HG02943 (cell line): ENCODE data around the gene C1orf167.
A peak's percentile ranks its signal among the peaks of the same experiment; 100 is the strongest.
"Not testable (repeated sequence)": the region's sequence is repeated elsewhere in the genome, so short reads cannot be mapped to it uniquely, and the experiment has no call there.

ENCODE experiments used
- ATAC-seq: cut with Tn5 transposase; IDR thresholded peaks from one replicate; pipeline ENCODE4 v1.9.1; 2021; ENCODE audit warnings: mild to moderate bottlenecking, low read depth, moderate library complexity; ENCODE audit not compliant: unreplicated experiment

The C1orf167 gene

DNA sequence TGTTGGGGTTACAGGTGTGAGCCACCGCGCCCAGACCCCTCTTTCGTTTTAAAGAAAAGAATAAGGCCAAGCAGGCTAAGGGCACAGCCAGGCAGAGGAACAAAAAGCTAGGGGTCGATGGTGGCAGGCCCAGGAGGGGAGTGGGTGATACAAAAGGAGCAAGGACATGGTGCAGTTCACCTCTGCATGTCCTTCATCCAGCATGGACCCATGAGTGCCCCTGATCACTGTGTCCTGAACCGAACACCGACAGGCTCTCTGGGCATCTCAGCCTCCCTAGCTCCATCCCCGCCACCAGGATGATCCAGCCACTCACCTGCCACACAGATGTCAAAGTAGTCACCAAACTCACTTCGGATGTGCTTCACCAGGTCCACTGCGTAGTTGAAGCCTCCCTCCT is 37.9 kb downstream of the C1orf167 start:
- ATAC-seq = no peak

DNA sequence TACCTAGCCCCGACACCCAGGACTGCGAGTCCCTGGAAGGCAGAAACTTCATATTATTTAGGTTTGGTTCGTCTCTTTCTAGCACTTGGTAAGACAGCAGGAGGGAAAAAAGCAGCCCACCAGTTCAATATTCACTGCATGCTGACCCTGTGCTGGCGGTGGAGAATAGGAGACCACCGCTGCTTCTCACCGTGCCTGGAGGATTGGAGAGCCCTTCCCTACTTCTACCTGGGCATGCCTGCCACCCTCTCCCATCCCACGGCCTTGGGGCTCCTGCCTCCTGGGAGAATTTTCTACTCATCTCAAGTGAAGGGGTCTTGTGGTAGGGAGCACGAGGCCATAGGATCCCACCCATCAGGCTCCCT is 38.4 kb downstream of the C1orf167 start:
- ATAC-seq = no peak

DNA sequence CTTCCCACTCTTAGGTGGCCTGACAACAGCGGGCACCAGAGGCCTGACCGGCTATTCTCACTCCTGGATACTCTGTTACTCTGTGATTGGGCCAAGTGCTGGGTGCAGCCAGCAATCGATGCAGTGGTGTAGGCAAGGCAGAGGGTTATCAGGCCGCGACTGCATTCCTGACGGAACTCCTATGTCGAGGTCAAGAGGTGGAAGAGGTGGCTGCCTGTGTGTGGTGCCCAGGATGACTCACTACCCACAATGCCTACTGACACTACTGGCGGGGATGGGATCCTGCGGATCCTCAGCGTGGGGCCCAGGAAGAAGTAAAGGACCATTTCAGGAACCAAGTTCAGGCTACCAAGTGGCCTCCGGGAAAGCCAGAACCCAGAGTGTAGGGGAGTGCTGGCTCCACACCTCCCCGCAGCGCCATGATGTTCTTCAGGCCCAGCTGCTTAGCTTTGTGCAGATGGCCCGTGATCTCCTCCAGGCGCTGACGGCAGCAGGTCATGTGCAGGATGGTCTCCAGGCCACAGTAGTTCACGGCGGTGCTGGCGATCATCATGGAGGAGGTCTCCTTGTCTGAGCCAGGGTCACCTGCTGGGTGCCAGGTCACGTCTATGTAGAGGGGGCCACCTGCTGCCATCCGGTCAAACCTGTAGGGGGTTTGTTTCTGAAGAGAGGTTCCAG is 38.9 kb downstream of the C1orf167 start:
- ATAC-seq = no peak

DNA sequence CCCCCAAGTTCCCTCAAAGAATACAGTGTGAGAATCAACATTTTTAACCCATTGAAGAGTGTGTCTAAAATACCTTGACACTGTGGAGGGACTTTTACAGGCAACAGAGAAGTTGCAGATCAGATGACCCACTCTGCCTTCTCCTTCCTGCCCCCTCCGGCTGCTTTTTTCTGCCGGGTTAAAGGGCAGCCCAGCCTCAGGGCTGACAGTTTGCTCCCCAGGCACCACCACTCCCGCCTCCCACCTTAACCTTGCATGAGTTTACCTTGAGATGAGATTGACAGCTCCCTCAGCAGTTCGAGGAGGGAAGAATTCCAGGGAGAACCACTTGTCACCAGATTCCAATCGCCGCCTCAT is 40.6 kb downstream of the C1orf167 start:
- no peak for ATAC-seq

DNA sequence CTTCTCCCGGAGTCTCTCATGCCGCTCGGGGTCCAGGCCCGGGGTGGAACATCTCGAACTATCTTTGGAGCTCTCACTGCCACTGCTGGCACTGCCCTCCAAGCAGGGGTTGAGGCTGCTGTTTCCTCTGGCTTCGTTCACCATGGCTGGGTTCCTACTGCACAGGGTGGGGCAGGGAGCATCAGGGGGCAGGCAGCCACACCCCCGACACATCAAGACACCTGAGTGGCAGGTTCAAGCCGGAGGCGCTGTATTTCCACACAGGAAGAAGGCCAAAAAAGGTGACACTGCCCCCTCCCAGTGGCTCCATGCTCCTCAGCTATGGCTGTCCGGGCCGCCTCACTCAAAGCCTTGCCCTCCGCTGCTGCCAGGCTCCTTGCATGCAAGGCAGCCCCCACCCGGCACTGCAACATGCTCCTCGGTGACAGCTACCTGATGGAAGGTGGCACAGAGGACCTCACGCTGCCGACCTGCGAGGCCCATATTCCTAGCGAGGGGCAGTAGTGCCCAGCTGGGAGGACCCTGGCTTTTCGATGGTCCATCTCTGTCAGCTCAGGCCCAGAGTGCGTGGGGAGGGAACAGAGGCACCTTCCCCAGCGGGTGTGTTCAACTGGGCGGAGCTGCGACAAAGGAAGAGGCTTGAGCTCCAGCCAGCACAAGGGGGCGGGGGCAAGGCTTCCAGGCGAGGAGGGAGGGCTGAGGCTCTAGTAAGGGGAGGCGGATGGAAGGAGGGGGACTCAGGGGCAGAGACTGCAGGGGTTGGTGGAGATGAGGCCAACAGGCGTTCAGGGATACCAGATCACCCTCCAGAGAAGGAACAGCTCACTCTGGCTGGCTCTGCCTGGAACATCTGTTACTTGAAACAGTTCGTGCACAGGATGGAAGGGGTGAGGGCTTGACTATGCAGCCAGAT is 41.2 kb downstream of the C1orf167 start:
- ATAC-seq = no peak

DNA sequence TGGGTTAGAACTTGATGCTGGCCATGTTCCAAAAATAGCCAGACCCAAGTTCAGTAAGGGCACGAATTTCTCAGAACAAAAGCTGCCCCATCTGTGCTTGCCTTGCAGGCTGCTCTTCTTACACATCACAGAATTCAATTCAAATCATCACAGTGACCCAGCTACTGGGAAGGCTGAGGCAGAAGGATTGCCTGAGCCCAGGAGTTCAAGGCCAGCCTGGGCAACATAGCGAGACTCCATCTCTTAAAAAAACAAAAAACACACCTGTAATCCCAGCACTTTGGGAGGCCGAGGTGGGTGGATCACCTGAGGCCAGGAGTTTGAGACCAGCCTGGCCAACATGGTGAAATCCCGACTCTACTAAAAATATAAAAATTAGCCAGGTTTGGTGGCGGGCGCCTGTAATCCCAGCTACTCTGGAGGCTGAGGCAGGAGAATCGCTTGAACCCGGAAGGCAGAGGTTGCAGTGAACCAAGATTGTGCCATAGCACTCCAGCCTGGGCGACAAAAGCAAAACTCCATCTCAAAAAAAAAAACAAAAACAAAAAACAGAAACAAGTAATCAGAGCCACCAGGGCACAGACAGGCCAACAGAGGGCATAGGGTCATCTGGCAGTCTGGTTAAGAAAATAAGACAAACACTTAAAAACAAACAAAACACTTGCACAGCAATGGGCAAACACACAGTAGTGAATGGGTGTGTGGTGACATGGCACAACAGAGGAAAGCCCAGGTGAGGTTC is 42.1 kb downstream of the C1orf167 start:
- not testable (repeated sequence) for ATAC-seq

DNA sequence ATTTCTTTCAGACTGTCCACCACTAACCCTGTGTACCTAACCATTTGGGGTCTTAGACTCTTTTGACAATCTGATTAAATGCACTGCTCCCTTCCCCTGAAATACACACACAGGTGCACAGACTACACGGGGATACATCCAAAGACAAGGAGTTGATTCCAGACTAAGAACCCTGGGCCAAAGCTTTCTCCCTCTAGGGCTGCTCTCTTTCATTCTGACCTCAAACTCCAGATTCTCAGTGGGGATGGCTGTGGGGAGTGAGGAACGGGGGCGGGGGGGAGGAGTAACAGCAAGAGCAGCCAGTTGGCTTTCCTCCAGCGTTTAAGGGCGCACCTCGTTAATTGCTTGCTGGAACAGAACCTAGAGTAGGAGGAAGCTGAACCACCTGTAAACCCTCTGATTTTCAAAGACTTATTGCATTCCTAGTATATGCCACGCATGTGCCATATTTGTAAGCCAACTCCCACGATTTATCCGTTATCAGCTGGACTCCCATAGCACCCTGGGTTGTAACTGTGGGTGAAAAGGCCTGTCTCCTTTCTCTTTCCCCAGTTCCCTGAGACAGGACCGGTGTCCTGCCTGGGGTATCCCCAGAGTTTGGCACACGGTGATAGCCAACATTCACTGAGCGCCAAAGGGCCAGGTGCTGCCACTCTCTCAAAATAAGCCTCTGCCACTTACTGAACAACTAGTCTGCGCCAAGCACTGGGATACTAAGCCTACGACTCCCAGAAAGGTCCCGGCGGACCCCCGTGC is 42.9 kb downstream of the C1orf167 start:
- no peak for ATAC-seq

DNA sequence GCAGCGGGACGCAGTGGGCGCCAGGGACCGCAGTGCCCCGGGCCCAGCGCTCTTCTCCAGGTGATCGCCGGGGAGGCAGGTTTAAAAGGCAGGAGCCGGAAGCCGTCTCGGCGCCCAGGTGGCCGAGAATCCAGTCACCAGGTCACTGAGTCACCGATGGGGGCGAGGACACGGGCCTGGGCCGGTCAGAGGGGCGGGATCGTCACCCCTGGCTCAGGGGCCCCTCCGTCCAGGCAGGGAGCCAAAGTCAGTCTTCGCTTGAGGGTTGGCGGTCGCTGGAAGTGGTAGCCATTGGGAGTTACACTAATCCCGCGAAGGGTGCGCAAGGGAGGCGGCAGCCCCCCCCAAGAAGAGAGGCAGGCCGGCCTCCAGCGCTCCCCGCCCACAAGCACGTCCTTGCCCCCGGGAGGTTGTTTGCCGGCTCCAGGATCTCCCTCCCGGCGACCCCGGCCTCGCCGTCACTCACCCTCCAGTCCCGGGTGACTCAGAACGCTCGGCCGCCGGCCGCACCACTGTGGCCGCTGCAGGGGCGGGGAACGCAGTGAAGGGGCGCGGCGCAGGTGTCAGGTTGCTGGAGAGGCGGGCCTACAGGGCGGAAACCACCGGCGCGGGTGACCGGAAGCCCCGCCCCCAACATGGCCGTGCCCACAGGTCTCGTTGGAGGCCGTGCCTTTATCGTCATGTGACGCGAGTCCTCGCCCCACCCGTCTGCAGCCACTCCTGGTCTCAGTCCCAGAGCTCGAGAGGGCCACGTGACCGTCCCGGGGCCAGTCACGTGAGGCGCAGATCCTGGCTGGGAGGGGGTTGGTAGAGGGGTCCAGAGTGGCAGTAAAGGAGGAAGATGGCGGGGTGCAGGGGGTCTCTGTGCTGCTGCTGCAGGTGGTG is 43.7 kb downstream of the C1orf167 start, which contains the start of the genes CLCN6 and MTHFR:
CLCN6 (plus strand) TSS at position 770 of the 885 bp plus-strand sequence; CDS start at position 842, 72 bp downstream.
MTHFR (minus strand) TSS at position 543 of the 885 bp plus-strand sequence. CDS start 2,848 bp downstream, outside the sequence.
- peak; percentile 90 for ATAC-seq

DNA sequence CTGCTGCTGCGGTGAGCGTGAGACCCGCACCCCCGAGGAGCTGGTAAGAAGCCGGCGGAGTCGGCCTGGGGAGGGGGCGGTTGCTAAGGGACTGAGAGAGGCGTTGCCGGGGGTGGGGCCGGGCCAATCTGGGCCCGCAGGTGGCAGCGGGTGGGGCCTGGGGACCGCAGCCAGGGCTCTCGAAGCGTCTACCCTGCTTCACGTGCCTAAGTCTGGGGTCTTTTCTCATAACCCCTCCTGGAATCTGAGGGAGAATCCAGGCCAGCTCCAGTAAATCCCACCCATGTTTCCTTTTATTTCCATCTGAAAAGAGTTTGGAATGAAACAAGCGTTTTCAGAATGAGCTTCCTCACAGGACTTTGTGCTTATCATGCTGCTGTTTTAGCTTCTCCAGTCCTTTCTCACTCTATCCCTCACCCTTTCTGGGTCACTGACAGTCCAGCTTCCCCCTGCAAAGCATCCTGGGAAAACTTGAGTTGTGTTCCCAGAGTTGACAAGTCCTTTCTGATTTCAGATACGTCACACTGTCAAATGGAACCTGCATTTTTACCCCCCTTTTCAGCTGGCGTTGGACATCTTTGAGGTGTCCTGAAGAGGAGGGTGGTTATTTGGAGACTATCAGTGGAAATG is 44.4 kb downstream of the C1orf167 start:
- ATAC-seq = peak; percentile 45

DNA sequence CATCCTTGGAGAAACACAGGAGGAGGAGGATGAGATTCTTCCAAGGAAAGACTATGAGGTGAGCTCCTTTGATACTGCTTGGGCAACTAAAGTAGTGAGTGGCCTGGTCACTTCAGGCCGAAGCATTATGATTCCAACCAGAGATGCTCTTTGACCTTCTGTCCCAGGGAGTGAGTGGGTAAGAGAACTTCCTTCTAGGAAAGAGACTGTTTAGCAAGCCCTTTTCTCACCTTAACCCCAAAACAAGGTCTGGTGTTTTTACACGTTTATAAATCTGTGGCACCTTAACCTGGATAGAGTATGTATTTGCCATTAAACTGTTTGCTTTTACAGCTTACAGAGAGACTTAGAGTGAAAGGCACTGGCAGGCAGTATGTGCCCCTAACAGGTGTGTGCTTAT is 45.1 kb downstream of the C1orf167 start:
- no peak for ATAC-seq

DNA sequence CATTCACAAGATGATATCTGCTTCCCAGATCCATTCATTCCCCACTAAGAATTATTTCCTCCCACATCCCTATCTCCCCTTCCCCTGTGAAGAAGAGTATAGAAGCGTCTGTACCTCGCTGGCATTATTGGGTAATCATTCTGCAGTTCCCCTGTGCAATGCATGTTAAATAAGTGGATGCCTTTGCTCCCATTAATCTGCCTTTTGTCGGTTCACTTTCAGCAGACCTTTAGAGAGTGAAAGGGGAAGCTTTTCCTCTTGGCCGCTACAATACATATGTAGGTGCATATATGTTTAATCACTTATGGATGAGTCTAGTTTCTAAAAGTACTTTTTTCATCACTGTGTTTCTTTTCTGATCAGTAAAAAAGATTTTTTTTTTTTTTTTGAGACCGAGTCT is 51.0 kb downstream of the C1orf167 start:
- no peak for ATAC-seq

DNA sequence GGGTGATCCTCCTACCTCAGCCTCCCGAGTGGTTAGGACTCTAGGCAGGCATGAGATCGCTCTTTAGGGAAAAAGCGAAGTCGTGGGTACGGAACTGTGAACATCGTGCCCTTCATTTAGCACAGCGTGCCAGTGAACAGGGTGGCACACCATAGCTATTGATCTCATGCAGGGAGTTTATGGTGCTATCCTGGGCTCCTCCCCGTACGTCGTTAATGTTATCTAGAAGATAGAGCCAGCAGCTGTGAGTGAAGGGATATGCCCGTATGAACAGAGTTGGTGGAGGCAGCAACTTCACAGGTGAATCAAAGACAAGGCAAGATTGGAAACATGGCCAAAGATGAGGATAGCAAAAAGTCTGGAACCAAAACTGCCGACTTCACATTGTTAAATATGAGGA is 55.2 kb downstream of the C1orf167 start:
- no peak for ATAC-seq

DNA sequence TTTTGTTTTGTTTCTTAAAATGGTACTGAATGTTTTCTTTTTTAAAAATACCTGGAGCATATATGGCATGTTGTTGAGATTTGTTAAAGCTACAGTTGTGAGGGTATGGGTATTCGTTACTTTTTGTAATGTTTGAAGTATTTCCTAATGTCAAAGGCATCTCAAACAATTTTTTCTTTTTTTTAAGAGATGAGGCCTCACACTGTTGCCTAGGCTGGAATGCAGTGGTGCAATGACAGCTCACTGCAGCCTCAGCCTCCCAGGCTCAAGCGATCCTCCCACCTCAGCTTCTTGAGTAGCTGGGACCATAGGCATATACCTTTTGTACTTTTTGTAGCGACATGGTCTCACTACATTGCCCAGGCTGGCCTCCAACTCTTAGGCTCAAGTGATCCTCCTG is 60.1 kb downstream of the C1orf167 start:
- ATAC-seq = no peak

DNA sequence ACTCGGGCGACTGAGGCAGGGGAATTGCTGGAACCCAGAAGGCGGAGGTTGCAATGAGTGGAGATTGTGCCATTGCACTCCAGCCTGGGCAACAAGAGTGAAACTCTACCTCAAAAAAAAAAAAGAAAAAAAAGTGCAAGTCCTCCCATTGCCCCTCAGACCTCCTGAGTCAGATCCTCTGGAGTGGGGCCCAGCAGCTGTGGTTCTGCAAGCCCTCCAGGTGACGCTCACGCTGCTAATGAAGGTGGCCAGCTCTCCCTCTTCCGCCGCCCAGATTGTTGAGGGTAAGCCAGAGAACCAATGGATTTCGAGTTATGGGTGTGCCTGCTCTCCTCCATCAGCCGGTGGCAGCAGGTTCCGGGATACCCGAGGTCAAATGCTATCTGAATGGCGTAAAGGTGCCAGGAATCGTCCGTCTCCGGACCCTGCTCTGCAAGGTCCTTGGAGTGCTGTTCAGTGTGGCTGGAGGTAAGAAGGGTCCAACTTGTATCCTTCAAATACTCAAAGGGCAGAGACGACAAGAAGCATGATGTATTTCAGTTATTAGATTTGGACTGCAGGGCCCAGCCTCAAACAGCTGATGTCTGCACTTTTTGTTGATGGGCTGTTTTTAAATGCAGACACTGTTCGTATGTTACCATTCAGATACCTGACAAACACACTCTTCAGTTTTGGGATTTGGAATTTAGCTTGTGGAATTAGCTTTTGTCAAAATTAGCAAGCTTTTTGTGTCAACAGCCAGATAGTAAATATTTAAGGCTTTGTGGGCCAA is 61.6 kb downstream of the C1orf167 start:
- no peak for ATAC-seq

DNA sequence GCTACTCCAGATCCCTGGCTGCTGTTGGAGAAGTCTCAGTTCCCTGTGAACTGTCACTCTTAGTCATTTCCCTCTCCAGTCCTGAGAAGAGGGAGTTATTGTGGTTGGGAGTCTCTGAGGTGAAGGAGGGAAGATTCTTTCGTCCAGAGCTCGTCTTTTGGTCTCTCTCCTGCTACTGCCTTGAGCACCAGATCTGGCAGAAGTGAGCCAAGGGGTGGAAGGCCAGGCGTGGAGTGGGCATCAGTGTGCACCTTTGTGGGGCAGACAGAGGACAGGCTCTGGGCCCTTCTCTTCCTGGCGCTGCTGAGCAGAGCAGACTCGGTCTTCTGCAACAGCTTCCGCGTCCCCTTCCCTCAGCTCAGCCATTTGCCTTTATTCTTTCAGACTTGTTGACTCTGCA is 63.1 kb downstream of the C1orf167 start:
- no peak for ATAC-seq

DNA sequence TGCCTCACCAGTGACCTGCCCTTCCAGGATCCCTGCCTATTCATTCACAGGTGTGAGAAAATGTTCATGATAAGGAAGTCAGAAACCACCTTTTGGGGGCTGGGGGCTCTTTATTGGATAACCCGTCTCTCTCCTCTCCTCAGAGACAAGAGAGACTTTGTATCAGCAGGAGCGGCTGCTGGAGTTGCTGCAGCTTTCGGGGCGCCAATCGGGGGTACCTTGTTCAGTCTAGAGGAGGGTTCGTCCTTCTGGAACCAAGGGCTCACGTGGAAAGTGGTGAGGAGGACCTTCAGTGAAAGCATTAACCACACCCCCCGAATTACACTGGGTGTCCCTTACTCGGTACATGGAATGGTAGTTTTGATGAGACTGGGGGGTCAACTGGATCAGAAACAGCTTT is 65.0 kb downstream of the C1orf167 start:
- ATAC-seq = no peak

DNA sequence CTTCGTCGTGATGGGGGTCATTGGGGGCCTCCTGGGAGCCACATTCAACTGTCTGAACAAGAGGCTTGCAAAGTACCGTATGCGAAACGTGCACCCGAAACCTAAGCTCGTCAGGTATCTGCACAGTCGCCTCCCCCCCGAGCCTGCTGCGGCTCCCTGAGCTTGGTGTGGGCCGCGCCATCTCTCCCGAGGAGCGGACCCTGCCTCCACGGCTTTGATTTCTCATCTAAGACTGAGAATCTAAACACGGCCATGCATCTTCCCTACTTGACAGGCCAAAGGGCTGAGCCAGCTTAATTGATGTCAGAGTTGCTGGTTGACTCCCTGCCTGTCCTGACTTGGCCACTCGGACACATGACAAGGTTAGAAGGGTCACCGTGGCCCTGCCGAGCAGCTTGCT is 66.5 kb downstream of the C1orf167 start:
- ATAC-seq = no peak
